ENCODE results near the gene MIOX. TPM values are rescaled to one million over a fixed set of nuclear protein-coding genes. Genes with fewer than 3 reads are reported as not detected.

MIOX gene
- total and polyA plus RNA-seq, 2 of the 13 experiments (the other 11 are each of a cell fraction or from before 2014, with no cell fraction given) = 1.5 to 2.9 TPM

GRCh38 chr22:50485221-50486131 is 1.2 kb upstream of the MIOX start (continued):
- TF ChIP-seq ZNF407 (CRISPR knock-in tag; IDR thresholded peaks at IDR 0.05; ENCODE audit: not compliant biosample characterization) (no peak), NR2F6 (IDR thresholded peaks at IDR 0.05) (peak; percentile 82), NR2F6 (CRISPR knock-in tag; IDR thresholded peaks at IDR 0.05) (peak; percentile 92), ZSCAN5A (CRISPR knock-in tag; IDR thresholded peaks at IDR 0.05; ENCODE audit: borderline replicate concordance) (peak; percentile 61; the same call in 1 of the 2 replicates), SRY (CRISPR knock-in tag; IDR thresholded peaks at IDR 0.05) (peak; percentile 53; the same call in 1 of the 2 replicates), ZFP41 (CRISPR knock-in tag; IDR thresholded peaks at IDR 0.05; ENCODE audit: borderline replicate concordance) (no peak), MBD4 (IDR thresholded peaks at IDR 0.05; ENCODE audit: borderline replicate concordance, low read length) (no peak), ZNF232 (CRISPR knock-in tag; IDR thresholded peaks at IDR 0.05; ENCODE audit: borderline replicate concordance) (no peak), ZNF629 (CRISPR knock-in tag; conservative IDR thresholded peaks at IDR 0.05) (no peak), ZFP36 (IDR thresholded peaks at IDR 0.05; ENCODE audit: borderline replicate concordance, low read depth, low read length, partially characterized antibody) (no peak), SP1 (IDR thresholded peaks at IDR 0.05) (no peak), SP1 (CRISPR knock-in tag; IDR thresholded peaks at IDR 0.05) (no peak), E2F5 (CRISPR knock-in tag; conservative IDR thresholded peaks at IDR 0.05) (no peak), YEATS4 (CRISPR knock-in tag; IDR thresholded peaks at IDR 0.05; ENCODE audit: borderline replicate concordance) (0 out of 2 replicates have a peak, but pooled peaks have one; percentile 41), ZNF138 (CRISPR knock-in tag; IDR thresholded peaks at IDR 0.05; ENCODE audit: low read depth) (no peak), TOPORS (CRISPR knock-in tag; IDR thresholded peaks at IDR 0.05) (peak; percentile 72; the same call in 1 of the 2 replicates), NCOA2 (CRISPR knock-in tag; IDR thresholded peaks at IDR 0.05) (peak; percentile 63), FOXA1 (IDR thresholded peaks at IDR 0.05) (no peak), FOXA1 (CRISPR knock-in tag; IDR thresholded peaks at IDR 0.05) (no peak), ZMYM3 (CRISPR knock-in tag; IDR thresholded peaks at IDR 0.05) (0 out of 2 replicates have a peak, but pooled peaks have one; percentile 31)
